22Rv1 (cell line): ENCODE measurements around the gene UBAC1.

Experiments
- H3K27ac ChIP-seq: fragments of 450-650 bp; 2 replicates; pipeline ENCODE4 v1.5.1; 2017
- ZFX ChIP-seq: fragments of 450-650 bp; IDR thresholded peaks from 2 replicates; pipeline ENCODE4 v1.6.1; 2017; ENCODE audit warnings: antibody characterized with exemption, borderline replicate concordance
- TF ChIP-seq, protein P1 (sequence below): fragments of 450-650 bp; IDR thresholded peaks from 2 replicates; pipeline ENCODE4 v1.5.1; 2017; ENCODE audit warnings: mild to moderate bottlenecking

Gene UBAC1

DNA sequence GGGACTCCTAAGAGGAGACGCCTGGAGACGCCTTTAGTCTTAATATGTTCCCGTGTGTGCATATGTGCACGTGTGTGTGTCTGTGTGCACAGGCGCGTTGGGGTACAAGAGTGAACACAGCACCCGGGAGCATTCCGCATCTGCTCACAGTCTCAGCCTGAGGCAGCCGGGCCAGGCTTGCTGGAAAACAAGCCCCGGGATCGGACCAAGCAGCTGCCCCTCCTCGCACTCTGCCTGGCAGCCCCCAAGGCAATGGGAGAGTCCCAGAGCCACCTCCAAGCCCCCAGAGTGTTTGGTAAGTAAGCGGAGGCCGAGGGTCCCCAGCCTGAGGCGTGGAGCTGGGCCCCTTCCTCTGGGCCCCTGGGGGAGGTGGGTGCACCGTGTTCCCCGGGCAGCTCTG lies 27.3 kb upstream of the UBAC1 start:
- no peak overlapping the region for H3K27ac ChIP-seq
- TF ChIP-seq, protein P1, sequence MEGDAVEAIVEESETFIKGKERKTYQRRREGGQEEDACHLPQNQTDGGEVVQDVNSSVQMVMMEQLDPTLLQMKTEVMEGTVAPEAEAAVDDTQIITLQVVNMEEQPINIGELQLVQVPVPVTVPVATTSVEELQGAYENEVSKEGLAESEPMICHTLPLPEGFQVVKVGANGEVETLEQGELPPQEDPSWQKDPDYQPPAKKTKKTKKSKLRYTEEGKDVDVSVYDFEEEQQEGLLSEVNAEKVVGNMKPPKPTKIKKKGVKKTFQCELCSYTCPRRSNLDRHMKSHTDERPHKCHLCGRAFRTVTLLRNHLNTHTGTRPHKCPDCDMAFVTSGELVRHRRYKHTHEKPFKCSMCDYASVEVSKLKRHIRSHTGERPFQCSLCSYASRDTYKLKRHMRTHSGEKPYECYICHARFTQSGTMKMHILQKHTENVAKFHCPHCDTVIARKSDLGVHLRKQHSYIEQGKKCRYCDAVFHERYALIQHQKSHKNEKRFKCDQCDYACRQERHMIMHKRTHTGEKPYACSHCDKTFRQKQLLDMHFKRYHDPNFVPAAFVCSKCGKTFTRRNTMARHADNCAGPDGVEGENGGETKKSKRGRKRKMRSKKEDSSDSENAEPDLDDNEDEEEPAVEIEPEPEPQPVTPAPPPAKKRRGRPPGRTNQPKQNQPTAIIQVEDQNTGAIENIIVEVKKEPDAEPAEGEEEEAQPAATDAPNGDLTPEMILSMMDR, result no peak
- no peak for TF ChIP-seq ZFX

DNA sequence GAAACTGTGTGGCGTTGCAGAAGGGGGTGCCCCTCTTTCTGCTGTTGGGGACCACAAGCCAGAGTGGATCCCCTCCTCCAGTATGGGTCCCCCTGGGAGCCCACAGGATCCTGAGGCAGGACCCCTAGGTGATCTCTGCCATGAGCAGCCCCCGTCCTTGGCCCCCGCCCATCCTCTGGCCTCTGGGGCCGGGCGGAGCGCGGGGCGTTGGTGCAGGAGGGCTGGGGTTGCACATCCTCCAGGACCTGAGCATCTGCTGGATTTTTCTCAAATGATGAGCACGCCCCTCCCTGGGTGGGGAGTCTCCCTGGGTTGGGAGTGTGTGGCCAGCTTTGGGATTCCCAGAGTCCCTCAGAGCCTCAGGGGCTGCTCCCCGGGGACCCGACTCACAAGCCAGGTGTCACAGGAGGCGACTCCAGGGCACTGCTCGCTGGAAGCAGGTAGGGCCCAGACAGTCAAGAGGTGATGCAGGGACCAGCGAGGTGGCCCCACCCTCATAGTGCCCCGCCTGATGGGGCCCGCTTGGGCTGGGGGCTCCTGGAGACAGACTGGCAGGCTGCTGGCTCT lies 26.7 kb upstream of the UBAC1 start:
- no peak overlapping the region for H3K27ac ChIP-seq
- no peak for TF ChIP-seq ZFX
- TF ChIP-seq, protein P1, result no peak

DNA sequence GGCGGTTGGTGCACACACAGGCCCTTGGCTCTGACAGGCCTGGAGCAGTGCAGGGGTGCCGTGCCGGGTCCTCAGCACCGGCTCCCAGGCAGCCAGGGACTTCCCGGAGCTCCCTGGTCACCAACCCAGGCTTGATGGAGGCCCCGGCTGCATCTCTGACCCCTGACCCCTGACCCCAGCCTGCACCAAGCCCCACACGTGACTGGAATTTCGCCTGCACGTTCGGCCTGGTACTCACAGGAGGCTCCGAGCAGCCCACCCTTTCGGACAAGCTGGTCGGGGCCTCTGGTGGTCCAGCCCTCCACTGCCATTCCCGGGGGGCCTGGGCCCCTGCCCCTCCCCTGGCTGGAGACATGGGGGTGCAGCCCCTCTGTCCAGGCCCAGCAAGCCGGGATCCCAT lies 25.4 kb upstream of the UBAC1 start:
- no peak overlapping the region for H3K27ac ChIP-seq
- no peak for TF ChIP-seq ZFX
- TF ChIP-seq, protein P1, result no peak

DNA sequence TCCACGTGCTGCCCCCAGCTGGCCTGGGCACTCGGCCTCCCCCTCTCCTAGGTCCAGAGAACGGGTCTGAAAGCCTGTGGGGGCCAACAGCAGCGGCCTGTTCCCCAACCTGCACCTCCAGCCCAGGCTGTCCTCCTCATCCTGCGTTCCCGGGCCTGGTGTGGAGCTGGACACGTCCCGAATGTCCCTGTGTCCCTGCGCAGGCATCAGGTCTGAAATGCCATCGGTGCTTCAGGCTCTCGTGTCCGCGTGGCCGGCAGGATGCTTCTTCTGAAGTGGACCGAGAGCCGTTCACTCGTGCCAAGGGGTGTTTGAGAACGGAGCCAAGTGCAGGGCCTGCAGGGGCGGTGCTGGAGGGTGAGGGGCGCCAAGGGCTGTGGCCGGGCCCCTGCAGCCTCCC lies 24.7 kb upstream of the UBAC1 start:
- no peak overlapping the region for H3K27ac ChIP-seq
- TF ChIP-seq, protein P1, result no peak
- no peak for TF ChIP-seq ZFX

DNA sequence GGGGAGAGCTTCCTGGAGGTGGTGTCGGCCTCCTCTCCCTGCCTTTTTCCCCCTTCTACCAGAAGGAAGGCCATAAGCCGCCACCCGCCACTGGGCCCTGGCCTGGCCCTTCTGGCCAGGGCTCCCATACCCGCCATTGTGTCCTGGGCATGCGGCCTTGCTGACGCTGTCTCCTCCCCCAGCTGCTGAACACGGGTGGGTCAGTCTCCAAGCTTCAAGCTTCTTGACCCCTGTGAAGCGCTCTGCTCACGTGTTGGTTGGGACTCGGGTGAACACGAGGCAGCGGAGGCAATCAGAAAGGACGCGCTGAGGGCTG lies 24.2 kb upstream of the UBAC1 start:
- no peak overlapping the region for H3K27ac ChIP-seq
- no peak for TF ChIP-seq ZFX
- TF ChIP-seq, protein P1, result no peak

DNA sequence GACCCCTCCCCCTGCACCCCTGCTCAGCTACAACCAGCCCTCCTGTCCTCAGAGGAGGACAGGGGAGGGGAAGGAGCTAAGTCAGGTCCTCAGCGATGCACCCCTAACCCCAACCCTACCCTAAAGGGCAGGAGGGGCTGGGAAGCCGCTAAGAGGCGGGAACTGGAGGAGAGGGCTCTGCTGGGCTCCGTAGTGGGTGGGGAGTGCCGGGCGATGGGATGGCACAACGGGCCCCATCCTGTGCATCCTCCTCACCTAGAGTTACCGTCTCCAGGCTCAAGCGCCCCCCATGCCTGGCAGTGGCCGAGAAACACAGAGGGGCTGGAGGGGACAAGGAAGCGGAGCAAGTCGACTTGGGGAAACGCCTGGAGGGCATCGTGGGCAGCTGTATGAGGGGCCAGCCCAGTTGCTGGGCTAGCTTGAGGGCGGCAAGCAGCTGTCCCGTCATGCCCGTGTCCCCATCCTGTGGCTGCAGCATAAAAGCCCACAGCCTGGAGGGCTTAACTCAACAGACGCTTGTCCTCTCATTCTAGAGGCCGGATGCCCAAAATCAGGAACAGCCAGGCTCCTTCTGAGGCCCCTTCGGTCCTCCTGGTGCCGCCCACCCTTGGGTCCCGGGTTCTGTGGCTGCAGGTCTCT lies 23.0 kb upstream of the UBAC1 start:
- no peak overlapping the region for H3K27ac ChIP-seq
- TF ChIP-seq, protein P1, result no peak
- no peak for TF ChIP-seq ZFX

DNA sequence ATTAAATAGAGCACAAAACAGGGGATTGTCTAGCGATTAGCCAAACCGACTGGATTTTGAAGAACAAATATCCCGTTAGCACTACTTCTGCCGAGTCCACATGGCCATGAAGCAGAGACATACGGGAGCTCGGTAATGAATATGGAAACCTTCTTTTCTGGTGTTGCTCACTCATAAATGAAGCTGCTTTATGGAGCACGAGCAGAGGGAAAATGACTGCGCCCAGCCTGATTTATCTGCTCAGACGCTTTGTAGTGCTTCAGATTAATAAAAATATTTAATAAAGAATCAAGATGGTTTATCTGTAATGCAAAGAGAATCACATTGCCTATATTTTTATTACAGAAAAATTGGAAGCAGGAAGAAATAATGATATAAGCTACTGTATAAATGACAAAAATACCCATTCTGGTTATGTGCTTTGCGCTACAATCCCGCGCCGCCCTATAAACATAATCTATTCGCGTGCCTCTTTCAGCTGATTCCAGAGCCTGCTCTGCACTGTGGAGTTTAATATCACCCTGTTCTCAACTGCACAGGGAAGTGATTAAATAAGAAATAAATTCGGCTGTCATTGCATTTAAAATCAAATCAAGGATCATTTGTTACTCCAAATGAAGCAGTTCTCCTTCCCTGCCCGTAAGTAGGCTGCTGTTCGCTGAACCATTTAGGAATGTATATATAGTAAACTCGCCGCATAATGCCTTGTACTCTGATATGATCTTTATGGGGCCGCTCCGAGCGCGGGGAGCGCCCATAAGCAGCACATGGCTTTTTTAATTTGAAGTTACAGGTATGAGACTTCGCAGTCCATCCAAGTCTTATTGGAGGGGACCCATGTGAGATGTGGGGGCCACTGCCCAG lies 22.3 kb upstream of the UBAC1 start:
- no peak overlapping the region for H3K27ac ChIP-seq
- TF ChIP-seq ZFX, result no peak
- TF ChIP-seq, protein P1, result no peak
